ENCODE data around the gene CMTR1. TPM values are rescaled to one million over a fixed set of nuclear protein-coding genes. Genes with fewer than 3 reads are reported as not detected.

The CMTR1 gene
- total RNA-seq, 1 experiment from 2014 or later: 24.5 TPM

DNA sequence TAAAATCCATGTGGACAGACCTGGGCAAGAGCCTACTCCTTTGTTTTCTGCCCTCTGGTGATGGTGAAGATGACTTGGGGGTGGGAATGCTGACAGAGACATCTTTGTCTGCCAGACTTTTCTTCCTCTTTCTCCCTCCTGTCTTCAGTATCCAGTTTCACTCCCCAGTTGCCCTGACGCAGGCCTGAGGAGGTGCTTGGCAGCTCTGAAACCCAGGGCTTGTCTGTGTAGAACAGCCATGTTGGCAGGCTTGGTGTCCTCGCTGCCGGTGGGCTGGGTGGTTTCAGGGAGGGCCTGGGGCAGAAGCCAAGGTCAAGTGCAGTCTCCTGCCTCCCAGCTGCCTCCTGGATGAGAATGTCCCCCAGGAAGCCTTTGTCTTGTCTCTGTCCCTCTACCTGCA is 44.2 kb downstream of the CMTR1 start:
- TF ChIP-seq, protein P1, sequence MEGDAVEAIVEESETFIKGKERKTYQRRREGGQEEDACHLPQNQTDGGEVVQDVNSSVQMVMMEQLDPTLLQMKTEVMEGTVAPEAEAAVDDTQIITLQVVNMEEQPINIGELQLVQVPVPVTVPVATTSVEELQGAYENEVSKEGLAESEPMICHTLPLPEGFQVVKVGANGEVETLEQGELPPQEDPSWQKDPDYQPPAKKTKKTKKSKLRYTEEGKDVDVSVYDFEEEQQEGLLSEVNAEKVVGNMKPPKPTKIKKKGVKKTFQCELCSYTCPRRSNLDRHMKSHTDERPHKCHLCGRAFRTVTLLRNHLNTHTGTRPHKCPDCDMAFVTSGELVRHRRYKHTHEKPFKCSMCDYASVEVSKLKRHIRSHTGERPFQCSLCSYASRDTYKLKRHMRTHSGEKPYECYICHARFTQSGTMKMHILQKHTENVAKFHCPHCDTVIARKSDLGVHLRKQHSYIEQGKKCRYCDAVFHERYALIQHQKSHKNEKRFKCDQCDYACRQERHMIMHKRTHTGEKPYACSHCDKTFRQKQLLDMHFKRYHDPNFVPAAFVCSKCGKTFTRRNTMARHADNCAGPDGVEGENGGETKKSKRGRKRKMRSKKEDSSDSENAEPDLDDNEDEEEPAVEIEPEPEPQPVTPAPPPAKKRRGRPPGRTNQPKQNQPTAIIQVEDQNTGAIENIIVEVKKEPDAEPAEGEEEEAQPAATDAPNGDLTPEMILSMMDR (IDR thresholded peaks at IDR 0.05; ENCODE audit: unreplicated experiment): no peak
- peaks cover 20% of the 10 kb centered on the region for H3K4me1 Mint-ChIP-seq (ENCODE audit: insufficient read depth, unreplicated experiment)
- ChIA-PET CTCF (interaction anchor here (0.6 to 2.5 kb wide), 3 partner anchors 8 to 557 kb away, joined by 3 to 7 read pairs (median 3); no protein-coding TSS in a partner anchor), POLR2A (no interaction called here)
- peaks cover 53% of the 10 kb centered on the region for H3K36me3 Mint-ChIP-seq (ENCODE audit: insufficient read depth, unreplicated experiment)
- no peak for DNase-seq (ENCODE audit: unreplicated experiment)
- BruUV-seq (replicated peaks): no TSS peak
- no peaks in the 10 kb centered on the region for H3K27me3 Mint-ChIP-seq (ENCODE audit: insufficient read depth, unreplicated experiment)
- no peak overlapping the region for H3K4me3 Mint-ChIP-seq (ENCODE audit: unreplicated experiment)
- intact Hi-C loops (cut with micrococcal nuclease): no loop called here
- H3K9me3 Mint-ChIP-seq (ENCODE audit: unreplicated experiment): no peaks in the 10 kb centered on the region
- no peak overlapping the region for H3K27ac Mint-ChIP-seq (ENCODE audit: low read depth, unreplicated experiment)

DNA sequence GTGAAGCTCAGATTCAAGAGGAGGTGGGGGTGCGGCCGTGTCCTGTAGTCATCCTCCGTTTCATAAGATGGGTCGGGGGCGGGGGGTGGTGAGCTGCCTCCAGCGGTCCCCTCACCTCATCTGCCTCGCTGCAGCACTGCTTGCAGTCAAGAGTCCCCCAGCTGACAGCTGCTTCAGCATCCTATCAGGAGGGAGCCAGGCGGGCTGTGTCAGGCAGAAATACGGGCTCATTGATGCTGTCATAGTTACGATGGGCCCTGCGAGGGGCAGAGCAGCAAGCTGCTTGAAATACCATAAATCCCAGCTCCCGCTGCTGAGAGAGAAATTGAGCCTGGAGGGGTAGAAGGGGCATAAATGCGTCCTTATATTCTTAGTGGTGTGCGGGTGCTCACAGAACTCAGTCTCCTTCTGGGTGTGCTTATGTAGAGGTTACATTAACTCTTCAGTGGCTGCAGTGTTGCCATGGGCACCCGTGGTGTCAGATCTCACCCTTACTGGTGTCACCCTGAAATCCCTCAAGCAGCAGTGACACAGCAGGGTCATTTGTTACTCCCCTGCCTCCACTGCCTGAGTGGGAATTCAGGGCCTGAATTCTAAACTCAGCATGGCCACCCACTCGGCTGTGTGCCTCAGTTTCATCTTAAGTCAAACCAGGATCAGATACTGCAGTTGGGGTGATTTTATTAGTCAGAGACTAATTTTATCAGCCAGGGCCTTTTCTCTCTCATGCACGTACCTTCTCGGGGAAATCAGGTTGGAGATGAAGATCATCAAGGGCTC is 44.8 kb downstream of the CMTR1 start:
- CTCF ChIA-PET: interaction anchor here (0.6 to 2.5 kb wide), 3 partner anchors 18 to 556 kb away, joined by 3 to 7 read pairs (median 4); no protein-coding TSS in a partner anchor
- Mint-ChIP-seq H3K4me1 (ENCODE audit: insufficient read depth, unreplicated experiment) (peaks cover 18% of the 10 kb centered on the region), H3K27ac (ENCODE audit: low read depth, unreplicated experiment) (no peak overlapping the region), H3K4me3 (ENCODE audit: unreplicated experiment) (no peak overlapping the region), H3K27me3 (ENCODE audit: insufficient read depth, unreplicated experiment) (no peaks in the 10 kb centered on the region), H3K36me3 (ENCODE audit: insufficient read depth, unreplicated experiment) (peaks cover 52% of the 10 kb centered on the region), H3K9me3 (ENCODE audit: unreplicated experiment) (no peaks in the 10 kb centered on the region)
- intact Hi-C loops (cut with micrococcal nuclease): no loop called here
- no TSS peak for BruUV-seq (replicated peaks)
- POLR2A ChIA-PET: no interaction called here
- TF ChIP-seq, protein P1 (IDR thresholded peaks at IDR 0.05; ENCODE audit: unreplicated experiment): no peak
- DNase-seq (ENCODE audit: unreplicated experiment): no peak

DNA sequence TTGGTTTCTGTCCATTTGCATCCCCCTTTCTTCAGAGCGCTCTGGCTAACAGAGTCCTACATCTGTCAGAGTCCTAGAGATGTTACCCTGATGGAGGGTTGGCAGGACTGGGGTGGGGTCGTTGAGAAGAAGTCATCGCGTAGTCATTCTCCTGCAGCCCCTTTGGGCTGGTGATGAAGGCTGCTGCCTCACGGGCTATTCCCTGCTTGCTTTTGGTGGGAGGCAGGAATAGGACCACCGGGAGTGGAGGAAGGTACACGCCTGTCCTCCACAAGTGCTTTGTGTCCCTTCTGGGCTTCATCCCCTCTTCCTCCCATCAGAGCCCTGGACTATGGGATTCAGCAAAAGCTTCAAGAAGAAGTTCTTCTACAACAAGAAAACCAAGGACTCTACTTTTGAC is 45.8 kb downstream of the CMTR1 start:
- H3K27me3 Mint-ChIP-seq (ENCODE audit: insufficient read depth, unreplicated experiment): no peaks in the 10 kb centered on the region
- BruUV-seq (replicated peaks): no TSS peak
- CTCF ChIA-PET: interaction anchor here (1.3 to 2.5 kb wide), 2 partner anchors 212 to 214 kb away, joined by 3 to 7 read pairs; no protein-coding TSS in a partner anchor
- intact Hi-C loops (cut with micrococcal nuclease): no loop called here
- TF ChIP-seq, protein P1 (IDR thresholded peaks at IDR 0.05; ENCODE audit: unreplicated experiment): no peak
- no peaks in the 10 kb centered on the region for H3K9me3 Mint-ChIP-seq (ENCODE audit: unreplicated experiment)
- no peak overlapping the region for H3K27ac Mint-ChIP-seq (ENCODE audit: low read depth, unreplicated experiment)
- peaks cover 8% of the 10 kb centered on the region for H3K4me1 Mint-ChIP-seq (ENCODE audit: insufficient read depth, unreplicated experiment)
- no peak overlapping the region for H3K4me3 Mint-ChIP-seq (ENCODE audit: unreplicated experiment)
- H3K36me3 Mint-ChIP-seq (ENCODE audit: insufficient read depth, unreplicated experiment): peaks cover 45% of the 10 kb centered on the region
- no peak for DNase-seq (ENCODE audit: unreplicated experiment)
- POLR2A ChIA-PET: no interaction called here

DNA sequence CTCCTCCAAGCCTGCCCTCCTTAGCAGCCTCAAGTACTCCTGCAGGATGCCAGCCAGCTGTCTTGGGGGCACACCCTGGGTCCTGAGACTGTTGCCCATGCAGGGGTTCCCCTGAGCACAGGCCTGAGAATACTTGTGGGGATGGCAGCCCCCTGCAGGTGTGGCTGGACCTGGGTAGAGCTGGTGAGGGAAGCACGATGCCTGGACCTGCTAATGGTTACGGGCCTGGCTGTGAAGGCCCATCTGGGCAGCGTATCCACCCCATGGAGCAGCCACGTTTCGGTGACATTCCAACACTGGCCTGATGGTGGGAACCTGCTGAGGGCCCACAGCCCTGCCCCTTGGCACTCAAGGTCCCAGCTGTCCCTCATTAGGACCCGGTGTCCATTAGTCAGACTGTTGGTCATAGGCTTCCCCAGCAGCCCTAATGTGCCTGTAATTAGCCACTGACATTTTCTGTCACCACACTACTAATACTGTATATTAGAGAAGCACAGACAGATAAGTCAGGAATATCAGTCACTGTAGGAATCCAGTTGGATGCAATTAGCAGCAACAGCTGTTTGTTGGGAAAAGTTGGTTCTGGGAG is 46.3 kb downstream of the CMTR1 start:
- CTCF ChIA-PET: interaction anchor here (0.7 to 2.5 kb wide), 4 partner anchors 43 to 213 kb away, joined by 3 to 7 read pairs (median 4); no protein-coding TSS in a partner anchor
- intact Hi-C loops (cut with micrococcal nuclease): no loop called here
- Mint-ChIP-seq H3K4me1 (ENCODE audit: insufficient read depth, unreplicated experiment) (peaks cover 3% of the 10 kb centered on the region), H3K27me3 (ENCODE audit: insufficient read depth, unreplicated experiment) (no peaks in the 10 kb centered on the region), H3K4me3 (ENCODE audit: unreplicated experiment) (no peak overlapping the region), H3K9me3 (ENCODE audit: unreplicated experiment) (no peaks in the 10 kb centered on the region), H3K27ac (ENCODE audit: low read depth, unreplicated experiment) (no peak overlapping the region), H3K36me3 (ENCODE audit: insufficient read depth, unreplicated experiment) (peaks cover 45% of the 10 kb centered on the region)
- POLR2A ChIA-PET: no interaction called here
- TF ChIP-seq, protein P1 (IDR thresholded peaks at IDR 0.05; ENCODE audit: unreplicated experiment): no peak
- BruUV-seq (replicated peaks): no TSS peak
- DNase-seq (ENCODE audit: unreplicated experiment): no peak

Data from MCF 10A (cell line).